HepG2 (cell line): ENCODE data around the gene ANKRD7. TPM values are rescaled to one million over a fixed set of nuclear protein-coding genes. Genes with fewer than 3 reads are reported as not detected.

ENCODE experiments used
- BHLHE40 ChIP-seq: IDR thresholded peaks from 2 replicates; pipeline ENCODE4 v1.6.1; 2011; ENCODE audit warnings: low read length, improper control_type of control experiment
- CBX5 ChIP-seq: sonication (generic); formaldehyde crosslinking; IDR thresholded peaks from 2 replicates; pipeline ENCODE4 v1.4.0; 2020; ENCODE audit warnings: missing genetic modification reagents, borderline replicate concordance
- CCAR2 ChIP-seq: fragments of 200-400 bp; formaldehyde crosslinking; optimal IDR thresholded peaks from 2 replicates; pipeline ENCODE3; 2018; ENCODE audit warnings: low read depth, mild to moderate bottlenecking, low read length, moderate library complexity
- CENPT ChIP-seq: sonication (generic); formaldehyde crosslinking; IDR thresholded peaks from 2 replicates; pipeline ENCODE4 v1.8.0; 2022; ENCODE audit warnings: low read depth, mild to moderate bottlenecking, moderate library complexity, missing genetic modification reagents
- FLYWCH1 ChIP-seq: sonication (generic); formaldehyde crosslinking; IDR thresholded peaks from 2 replicates; pipeline ENCODE4 v1.8.1; 2023; ENCODE audit warnings: mild to moderate bottlenecking, missing genetic modification reagents
- IKZF1 ChIP-seq: fragments of 450-650 bp; IDR thresholded peaks from 2 replicates; pipeline ENCODE4 v1.7.1; 2016
- KAT8 ChIP-seq: IDR thresholded peaks from 2 replicates; pipeline ENCODE4 v1.6.1; 2016; ENCODE audit warnings: missing genetic modification reagents, missing compliant biosample characterization
- KDM6A ChIP-seq: IDR thresholded peaks from 2 replicates; pipeline ENCODE4 v1.6.1; 2016; ENCODE audit warnings: low read depth
- NCOR1 ChIP-seq: fragments of 200-600 bp; sonication (generic); IDR thresholded peaks from 2 replicates; pipeline ENCODE4 v1.7.0; 2017; ENCODE audit warnings: antibody characterized with exemption, low read length, borderline replicate concordance
- PHF20 ChIP-seq: sonication (generic); formaldehyde crosslinking; IDR thresholded peaks from 2 replicates; pipeline ENCODE4 v1.5.0; 2020; ENCODE audit warnings: mild to moderate bottlenecking, missing genetic modification reagents
- PRPF4 ChIP-seq: fragments of 200-400 bp; formaldehyde crosslinking; IDR thresholded peaks from 2 replicates; pipeline ENCODE4 v1.6.1; 2016; ENCODE audit warnings: low read length, low read depth; ENCODE audit not compliant: poor library complexity, severe bottlenecking
- SIX1 ChIP-seq: sonication (generic); formaldehyde crosslinking; IDR thresholded peaks from 2 replicates; pipeline ENCODE4 v1.4.0; 2020; ENCODE audit warnings: missing genetic modification reagents, borderline replicate concordance
- SMAD9 ChIP-seq: sonication (generic); formaldehyde crosslinking; IDR thresholded peaks from 2 replicates; pipeline ENCODE4 v1.5.1; 2020; ENCODE audit warnings: mild to moderate bottlenecking, missing genetic modification reagents
- TEAD3 ChIP-seq: optimal IDR thresholded peaks from 2 replicates; pipeline ENCODE3; 2016; ENCODE audit warnings: borderline replicate concordance
- TRIM24 ChIP-seq: sonication (generic); formaldehyde crosslinking; IDR thresholded peaks from 2 replicates; pipeline ENCODE4 v1.8.0; 2022; ENCODE audit warnings: mild to moderate bottlenecking, missing genetic modification reagents
- ZC3H13 ChIP-seq: sonication (generic); formaldehyde crosslinking; IDR thresholded peaks from 2 replicates; pipeline ENCODE4 v1.8.1; 2023; ENCODE audit warnings: mild to moderate bottlenecking, missing genetic modification reagents, moderate library complexity
- ZNF20 ChIP-seq: sonication (generic); formaldehyde crosslinking; IDR thresholded peaks from 2 replicates; pipeline ENCODE4 v1.4.0; 2020; ENCODE audit warnings: mild to moderate bottlenecking, moderate library complexity, missing genetic modification reagents
- ZNF225 ChIP-seq: sonication (generic); formaldehyde crosslinking; IDR thresholded peaks from 2 replicates; pipeline ENCODE4 v1.4.0; 2020; ENCODE audit warnings: mild to moderate bottlenecking, missing genetic modification reagents
- ZNF3 ChIP-seq: IDR thresholded peaks from 2 replicates; pipeline ENCODE4 v1.7.0; 2017; ENCODE audit warnings: inconsistent platforms
- ZNF616 ChIP-seq: sonication (generic); formaldehyde crosslinking; IDR thresholded peaks from 2 replicates; pipeline ENCODE4 v1.5.0; 2020; ENCODE audit warnings: low read depth, mild to moderate bottlenecking, missing genetic modification reagents
- ZNF629 ChIP-seq: sonication (generic); formaldehyde crosslinking; conservative IDR thresholded peaks from 2 replicates; pipeline ENCODE4 v1.5.0; 2020; ENCODE audit warnings: missing genetic modification reagents
- ZNF782 ChIP-seq: sonication (generic); formaldehyde crosslinking; IDR thresholded peaks from 2 replicates; pipeline ENCODE4 v1.4.0; 2020; ENCODE audit warnings: missing genetic modification reagents, mild to moderate bottlenecking, borderline replicate concordance
- ZNF841 ChIP-seq: sonication (generic); formaldehyde crosslinking; IDR thresholded peaks from 2 replicates; pipeline ENCODE4 v1.8.1; 2023; ENCODE audit warnings: missing genetic modification reagents, borderline replicate concordance
- ZSCAN25 ChIP-seq: sonication (generic); formaldehyde crosslinking; IDR thresholded peaks from 2 replicates; pipeline ENCODE4 v1.8.0; 2022; ENCODE audit warnings: mild to moderate bottlenecking, missing genetic modification reagents
- polyA plus RNA-seq, 8 experiments: library from polyadenylated mRNA; depleted of rRNA in 3 of 8; stranded (reverse) in 7 of 8; unstranded in 1 of 8; fragments of >200 nt; fragmentation: Illumina TruSeq in 4 of 8; extraction: Trizol in 4 of 8; gene quantifications; 2 replicates each; pipeline versions ENCODE4 v1.2.1 to v1.2.3, GENCODE V29; 2011 to 2016; ENCODE audit warnings: low read depth in 4 of 8, missing spikeins in 1 of 8, mixed read lengths in 1 of 8; ENCODE audit not compliant: insufficient read depth in 1 of 8
- total RNA-seq, 5 experiments: library from RNA; depleted of rRNA; stranded (reverse); fragments of >200 nt; fragmentation: Illumina TruSeq; extraction: Trizol; gene quantifications; 2 replicates each; pipeline ENCODE4 v1.2.3, GENCODE V29; 2016; ENCODE audit warnings: low read depth in 1 of 5
- TF ChIP-seq, protein P1 (sequence below): sonication (generic); formaldehyde crosslinking; IDR thresholded peaks from 2 replicates; pipeline ENCODE4 v1.4.0; 2020; ENCODE audit warnings: missing genetic modification reagents
- TF ChIP-seq, protein P2 (sequence below): sonication (generic); formaldehyde crosslinking; conservative IDR thresholded peaks from 2 replicates; pipeline ENCODE4 v1.4.0; 2020; ENCODE audit warnings: mild to moderate bottlenecking, missing genetic modification reagents, moderate library complexity
- TF ChIP-seq, protein P3 (sequence below): sonication (generic); formaldehyde crosslinking; IDR thresholded peaks from 2 replicates; pipeline ENCODE4 v1.4.0; 2020; ENCODE audit warnings: missing genetic modification reagents

The ANKRD7 gene
- total and polyA plus RNA-seq, 2 of the 13 experiments (the other 11 are each of a cell fraction or from before 2014, with no cell fraction given): not detected

DNA sequence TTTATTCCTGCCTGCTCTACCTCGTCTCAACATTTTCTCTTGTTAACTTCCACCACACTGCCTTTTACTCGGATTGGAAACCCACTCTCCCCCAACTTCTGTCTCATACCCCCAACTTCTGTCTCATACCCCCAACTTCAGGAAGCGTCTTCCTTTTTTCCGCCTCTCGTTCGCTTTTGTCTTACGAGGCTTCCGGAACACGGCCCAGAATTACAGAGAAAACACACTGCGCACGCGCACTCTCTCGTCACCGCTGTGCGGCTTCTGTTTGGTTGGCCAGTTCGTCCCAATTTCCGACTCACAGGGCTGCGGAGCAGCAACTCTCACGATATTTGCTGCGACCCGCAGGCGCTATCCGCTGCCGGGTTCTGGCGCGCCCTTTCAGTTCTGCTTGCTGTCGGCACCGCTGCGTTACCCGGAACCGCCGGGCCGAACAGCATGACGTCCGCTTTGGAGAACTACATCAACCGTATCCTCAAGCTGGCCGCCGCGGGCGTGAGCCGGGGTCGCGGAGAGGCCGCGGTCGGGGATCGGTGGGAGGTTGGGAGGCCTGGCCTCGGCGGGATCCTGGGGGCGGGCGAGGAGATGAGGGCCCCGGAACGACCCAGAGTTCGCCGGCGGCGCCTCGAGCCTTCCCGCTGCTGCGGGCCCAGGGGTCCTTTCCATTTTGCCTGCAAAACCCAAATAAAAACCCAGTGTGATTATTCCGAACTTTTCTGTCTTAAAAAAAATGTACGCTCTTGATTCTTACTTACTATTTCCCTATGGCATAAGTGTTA, 40.5 kb upstream of the ANKRD7 start, which contains the start of gene LSM8 (continued):
- TF ChIP-seq ZSCAN25 (no peak), NCOR1 (no peak), PRPF4 (no peak), ZNF3 (no peak), SMAD9 (CRISPR knock-in tag) (no peak), TRIM24 (CRISPR knock-in tag) (no peak), ZNF20 (CRISPR knock-in tag) (no peak), KAT8 (CRISPR knock-in tag) (peak; percentile 96), ZNF782 (peak; percentile 62; the same call in 1 of the 2 replicates), ZNF616 (no peak), CCAR2 (no peak), ZNF629 (CRISPR knock-in tag) (no peak), IKZF1 (no peak), FLYWCH1 (CRISPR knock-in tag) (no peak), SIX1 (no peak), ZNF225 (0 out of 2 replicates have a peak, but pooled peaks have one; percentile 39), CENPT (no peak), BHLHE40 (no peak; the same call in 1 of the 2 replicates), ZNF841 (CRISPR knock-in tag) (no peak), TEAD3 (CRISPR knock-in tag) (peak; percentile 52), PHF20 (CRISPR knock-in tag) (peak; percentile 87), CBX5 (CRISPR knock-in tag) (no peak), ZC3H13 (CRISPR knock-in tag) (no peak), KDM6A (CRISPR knock-in tag) (no peak)
- TF ChIP-seq, protein P1, sequence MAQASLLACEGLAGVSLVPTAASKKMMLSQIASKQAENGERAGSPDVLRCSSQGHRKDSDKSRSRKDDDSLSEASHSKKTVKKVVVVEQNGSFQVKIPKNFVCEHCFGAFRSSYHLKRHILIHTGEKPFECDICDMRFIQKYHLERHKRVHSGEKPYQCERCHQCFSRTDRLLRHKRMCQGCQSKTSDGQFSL: no peak
- TF ChIP-seq, protein P2, sequence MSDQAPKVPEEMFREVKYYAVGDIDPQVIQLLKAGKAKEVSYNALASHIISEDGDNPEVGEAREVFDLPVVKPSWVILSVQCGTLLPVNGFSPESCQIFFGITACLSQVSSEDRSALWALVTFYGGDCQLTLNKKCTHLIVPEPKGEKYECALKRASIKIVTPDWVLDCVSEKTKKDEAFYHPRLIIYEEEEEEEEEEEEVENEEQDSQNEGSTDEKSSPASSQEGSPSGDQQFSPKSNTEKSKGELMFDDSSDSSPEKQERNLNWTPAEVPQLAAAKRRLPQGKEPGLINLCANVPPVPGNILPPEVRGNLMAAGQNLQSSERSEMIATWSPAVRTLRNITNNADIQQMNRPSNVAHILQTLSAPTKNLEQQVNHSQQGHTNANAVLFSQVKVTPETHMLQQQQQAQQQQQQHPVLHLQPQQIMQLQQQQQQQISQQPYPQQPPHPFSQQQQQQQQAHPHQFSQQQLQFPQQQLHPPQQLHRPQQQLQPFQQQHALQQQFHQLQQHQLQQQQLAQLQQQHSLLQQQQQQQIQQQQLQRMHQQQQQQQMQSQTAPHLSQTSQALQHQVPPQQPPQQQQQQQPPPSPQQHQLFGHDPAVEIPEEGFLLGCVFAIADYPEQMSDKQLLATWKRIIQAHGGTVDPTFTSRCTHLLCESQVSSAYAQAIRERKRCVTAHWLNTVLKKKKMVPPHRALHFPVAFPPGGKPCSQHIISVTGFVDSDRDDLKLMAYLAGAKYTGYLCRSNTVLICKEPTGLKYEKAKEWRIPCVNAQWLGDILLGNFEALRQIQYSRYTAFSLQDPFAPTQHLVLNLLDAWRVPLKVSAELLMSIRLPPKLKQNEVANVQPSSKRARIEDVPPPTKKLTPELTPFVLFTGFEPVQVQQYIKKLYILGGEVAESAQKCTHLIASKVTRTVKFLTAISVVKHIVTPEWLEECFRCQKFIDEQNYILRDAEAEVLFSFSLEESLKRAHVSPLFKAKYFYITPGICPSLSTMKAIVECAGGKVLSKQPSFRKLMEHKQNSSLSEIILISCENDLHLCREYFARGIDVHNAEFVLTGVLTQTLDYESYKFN (CRISPR knock-in tag): peak; percentile 27; the same call in 1 of the 2 replicates
- TF ChIP-seq, protein P3, sequence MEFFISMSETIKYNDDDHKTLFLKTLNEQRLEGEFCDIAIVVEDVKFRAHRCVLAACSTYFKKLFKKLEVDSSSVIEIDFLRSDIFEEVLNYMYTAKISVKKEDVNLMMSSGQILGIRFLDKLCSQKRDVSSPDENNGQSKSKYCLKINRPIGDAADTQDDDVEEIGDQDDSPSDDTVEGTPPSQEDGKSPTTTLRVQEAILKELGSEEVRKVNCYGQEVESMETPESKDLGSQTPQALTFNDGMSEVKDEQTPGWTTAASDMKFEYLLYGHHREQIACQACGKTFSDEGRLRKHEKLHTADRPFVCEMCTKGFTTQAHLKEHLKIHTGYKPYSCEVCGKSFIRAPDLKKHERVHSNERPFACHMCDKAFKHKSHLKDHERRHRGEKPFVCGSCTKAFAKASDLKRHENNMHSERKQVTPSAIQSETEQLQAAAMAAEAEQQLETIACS (CRISPR knock-in tag): no peak
